Karpas-422 (cell line): ENCODE data around the gene FLT4. TPM values are rescaled to one million over a fixed set of nuclear protein-coding genes. Genes with fewer than 3 reads are reported as not detected.

Experiments
- DNase-seq: peaks from one replicate; pipeline ENCODE4 v3.0.0-alpha.2; 2015
- H2AFZ ChIP-seq: fragments of 200-600 bp; sonication (generic); 2 replicates; pipeline ENCODE4 v1.6.1; 2014; ENCODE audit warnings: antibody characterized with exemption, low read length, mixed read lengths
- H3K27ac ChIP-seq: fragments of 200-600 bp; sonication (generic); 2 replicates; pipeline ENCODE4 v1.5.1; 2014; ENCODE audit warnings: mild to moderate bottlenecking, low read length, moderate library complexity
- H3K27me3 ChIP-seq: fragments of 200-600 bp; sonication (generic); 2 replicates; pipeline ENCODE4 v1.6.1; 2014; ENCODE audit warnings: low read length, mixed read lengths
- H3K36me3 ChIP-seq: fragments of 200-600 bp; sonication (generic); 2 replicates; pipeline ENCODE4 v1.6.1; 2014; ENCODE audit warnings: low read length, mixed read lengths; ENCODE audit not compliant: insufficient read depth
- H3K4me1 ChIP-seq: fragments of 200-600 bp; sonication (generic); 2 replicates; pipeline ENCODE4 v1.6.1; 2014; ENCODE audit warnings: mild to moderate bottlenecking, low read length, mixed read lengths
- H3K4me2 ChIP-seq: fragments of 200-600 bp; sonication (generic); 2 replicates; pipeline ENCODE4 v1.6.1; 2014; ENCODE audit warnings: low read length, low read depth, mild to moderate bottlenecking; ENCODE audit not compliant: poor library complexity, severe bottlenecking
- H3K4me3 ChIP-seq: fragments of 200-600 bp; sonication (generic); 2 replicates; pipeline ENCODE4 v1.5.1; 2014; ENCODE audit warnings: mild to moderate bottlenecking, antibody characterized with exemption, low read length, mixed read lengths
- H3K79me2 ChIP-seq: fragments of 200-600 bp; sonication (generic); 2 replicates; pipeline ENCODE4 v1.6.1; 2014; ENCODE audit warnings: mild to moderate bottlenecking, low read length, mixed read lengths
- H3K9ac ChIP-seq: fragments of 200-600 bp; sonication (generic); 2 replicates; pipeline ENCODE4 v1.6.0; 2014; ENCODE audit warnings: low read length
- H3K9me2 ChIP-seq: fragments of 200-600 bp; sonication (generic), shearing (Covaris generic); replicated peaks from 2 replicates; pipeline ENCODE4 v1.6.0; 2014; ENCODE audit warnings: mild to moderate bottlenecking, low read length, moderate library complexity; ENCODE audit not compliant: insufficient read depth
- H3K9me3 ChIP-seq: fragments of 300-700, 200-600 bp; sonication (generic); 2 replicates; pipeline ENCODE4 v1.6.1; 2014; ENCODE audit warnings: low read length, mixed read lengths
- H4K20me1 ChIP-seq: fragments of 200-600 bp; sonication (generic); 2 replicates; pipeline ENCODE4 v1.6.1; 2014; ENCODE audit warnings: mild to moderate bottlenecking, antibody characterized with exemption, low read length, low read depth; ENCODE audit not compliant: insufficient read depth
- total RNA-seq: library from RNA; depleted of rRNA; stranded (reverse); fragments of >200 nt; shearing (Covaris generic); gene quantifications from 2 replicates; pipeline ENCODE4 v1.2.3, GENCODE V29; 2014; ENCODE audit warnings: low replicate concordance

The FLT4 gene
- total RNA-seq, 1 experiment from 2014 or later, result not detected

- no peaks in the 10 kb centered on the region for H3K36me3 ChIP-seq
- H3K4me1 ChIP-seq, result no peaks in the 10 kb centered on the region
- H3K27ac ChIP-seq, result no peak overlapping the region
- H3K4me3 ChIP-seq, result no peak overlapping the region
- H3K9ac ChIP-seq, result no peak overlapping the region
- no peaks in the 10 kb centered on the region for H3K27me3 ChIP-seq
- H3K4me2 ChIP-seq, result no peak overlapping the region
- H3K9me2 ChIP-seq, result no peaks in the 10 kb centered on the region
- H2AFZ ChIP-seq, result no peak overlapping the region
- no peaks in the 10 kb centered on the region for H4K20me1 ChIP-seq
- H3K9me3 ChIP-seq, result no peaks in the 10 kb centered on the region
- DNase-seq, result no peak
- no peaks in the 10 kb centered on the region for H3K79me2 ChIP-seq
These were observed 36.1 kb downstream of the FLT4 start for GRCh38 chr5:180613188-180613813.

DNA sequence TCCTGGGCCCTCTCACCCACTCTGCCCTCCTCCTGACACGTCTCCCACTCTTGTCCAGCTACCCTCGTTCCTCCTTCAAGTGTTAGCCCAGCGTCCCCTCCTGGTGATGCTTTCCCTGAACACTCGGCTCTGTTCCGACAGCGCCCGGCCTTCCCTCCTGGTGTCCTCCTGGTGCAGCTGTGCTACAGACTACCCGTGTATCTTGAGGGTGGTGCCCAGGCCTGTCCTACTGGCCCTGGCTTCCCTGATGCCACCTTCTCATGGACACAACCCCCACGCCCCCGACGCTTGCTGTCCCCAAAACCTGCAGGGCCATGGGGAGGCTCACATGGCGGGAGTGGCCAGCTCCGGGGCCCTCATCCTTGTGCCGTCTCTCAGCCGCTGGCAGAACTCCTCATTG, 36.7 kb downstream of the FLT4 start:
- Histone ChIP-seq H3K36me3 (no peaks in the 10 kb centered on the region), H3K4me2 (no peak overlapping the region), H3K9ac (no peak overlapping the region), H3K4me3 (no peak overlapping the region), H3K9me2 (no peaks in the 10 kb centered on the region), H3K9me3 (no peaks in the 10 kb centered on the region), H4K20me1 (no peaks in the 10 kb centered on the region), H3K4me1 (no peaks in the 10 kb centered on the region), H3K79me2 (no peaks in the 10 kb centered on the region), H2AFZ (no peak overlapping the region), H3K27me3 (no peaks in the 10 kb centered on the region), H3K27ac (no peak overlapping the region)
- DNase-seq, result no peak

- Histone ChIP-seq H3K4me3 (no peak overlapping the region), H3K4me2 (no peak overlapping the region), H3K27ac (no peak overlapping the region), H3K27me3 (no peaks in the 10 kb centered on the region), H3K9me2 (no peaks in the 10 kb centered on the region), H4K20me1 (no peaks in the 10 kb centered on the region), H3K9ac (no peak overlapping the region), H3K4me1 (no peaks in the 10 kb centered on the region), H3K36me3 (no peaks in the 10 kb centered on the region), H3K9me3 (no peaks in the 10 kb centered on the region), H2AFZ (no peak overlapping the region), H3K79me2 (no peaks in the 10 kb centered on the region)
- DNase-seq, result no peak
These were observed 38.1 kb downstream of the FLT4 start for GRCh38 chr5:180611140-180611850.

- H2AFZ ChIP-seq, result no peak overlapping the region
- DNase-seq, result no peak
- H3K36me3 ChIP-seq, result no peaks in the 10 kb centered on the region
- H3K4me1 ChIP-seq, result no peaks in the 10 kb centered on the region
- H4K20me1 ChIP-seq, result no peaks in the 10 kb centered on the region
- H3K4me2 ChIP-seq, result no peak overlapping the region
- no peaks in the 10 kb centered on the region for H3K9me3 ChIP-seq
- H3K9ac ChIP-seq, result no peak overlapping the region
- H3K9me2 ChIP-seq, result no peaks in the 10 kb centered on the region
- H3K4me3 ChIP-seq, result no peak overlapping the region
- H3K27ac ChIP-seq, result no peak overlapping the region
- H3K27me3 ChIP-seq, result no peaks in the 10 kb centered on the region
- H3K79me2 ChIP-seq, result no peaks in the 10 kb centered on the region
These were observed 39.4 kb downstream of the FLT4 start for GRCh38 chr5:180609817-180610550.

DNA sequence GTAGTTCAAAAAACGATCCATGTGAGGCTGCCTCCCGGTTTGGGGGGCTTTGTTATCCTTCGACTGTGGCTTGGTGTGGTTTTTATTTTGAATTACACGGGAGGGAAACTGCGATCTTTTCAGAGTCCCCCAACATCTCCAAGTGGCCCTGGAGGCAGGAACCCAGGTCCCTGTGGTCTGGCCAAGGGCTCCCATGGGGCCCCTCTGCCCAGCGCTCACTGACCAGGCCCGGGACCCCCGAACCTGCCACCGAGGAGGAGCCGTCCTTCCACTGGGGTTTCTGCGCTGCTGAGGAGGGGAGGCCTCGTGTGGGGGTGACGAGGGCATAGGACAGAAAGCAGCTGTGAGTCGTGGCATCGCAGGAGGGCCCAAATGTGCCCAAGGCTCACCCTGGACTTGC, 40.0 kb downstream of the FLT4 start:
- no peaks in the 10 kb centered on the region for H3K9me3 ChIP-seq
- H3K27ac ChIP-seq, result no peak overlapping the region
- no peaks in the 10 kb centered on the region for H3K36me3 ChIP-seq
- no peak for DNase-seq
- no peaks in the 10 kb centered on the region for H3K27me3 ChIP-seq
- no peak overlapping the region for H3K4me3 ChIP-seq
- H3K9me2 ChIP-seq, result no peaks in the 10 kb centered on the region
- no peaks in the 10 kb centered on the region for H3K79me2 ChIP-seq
- H2AFZ ChIP-seq, result no peak overlapping the region
- H4K20me1 ChIP-seq, result no peaks in the 10 kb centered on the region
- no peak overlapping the region for H3K9ac ChIP-seq
- H3K4me2 ChIP-seq, result no peak overlapping the region
- H3K4me1 ChIP-seq, result no peaks in the 10 kb centered on the region

DNA sequence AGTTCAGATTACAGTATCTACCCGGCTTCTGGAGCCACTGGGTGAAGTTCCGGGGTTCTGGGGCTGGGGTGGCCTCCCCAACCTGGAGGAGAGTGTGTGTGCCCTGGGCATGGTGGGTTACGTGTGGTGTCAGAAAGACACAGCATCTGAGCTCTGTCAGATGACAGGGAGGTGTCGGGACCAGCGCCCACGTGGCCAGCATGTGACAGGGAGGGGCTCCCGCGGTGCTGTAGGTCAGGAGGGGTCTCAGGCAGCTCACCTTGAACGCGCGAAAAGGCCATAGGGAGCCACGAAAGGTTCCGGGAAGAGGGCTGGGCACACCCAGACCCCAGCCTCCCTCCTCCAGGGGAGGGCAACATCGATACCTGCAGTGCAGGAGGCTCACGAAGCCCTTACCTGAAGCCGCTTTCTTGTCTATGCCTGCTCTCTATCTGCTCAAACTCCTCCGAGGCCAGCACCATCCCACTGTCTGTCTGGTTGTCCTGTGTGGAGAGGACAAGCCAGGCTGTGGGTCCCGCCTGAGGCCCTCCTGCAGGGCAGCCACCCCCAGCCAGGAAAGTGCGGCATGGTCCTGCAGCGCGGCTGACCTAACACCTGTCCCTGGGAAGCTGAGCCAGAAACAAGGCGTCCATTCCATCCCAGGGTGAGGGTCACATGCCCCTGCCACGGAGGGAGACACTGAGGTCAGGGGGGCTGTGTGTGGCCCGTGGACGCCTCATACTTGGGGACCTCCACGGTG, 40.7 kb downstream of the FLT4 start:
- no peaks in the 10 kb centered on the region for H3K36me3 ChIP-seq
- no peak overlapping the region for H3K9ac ChIP-seq
- H3K27ac ChIP-seq, result no peak overlapping the region
- no peaks in the 10 kb centered on the region for H3K79me2 ChIP-seq
- H3K9me2 ChIP-seq, result no peaks in the 10 kb centered on the region
- no peaks in the 10 kb centered on the region for H3K27me3 ChIP-seq
- H3K9me3 ChIP-seq, result no peaks in the 10 kb centered on the region
- H3K4me1 ChIP-seq, result no peaks in the 10 kb centered on the region
- no peak for DNase-seq
- H2AFZ ChIP-seq, result no peak overlapping the region
- no peak overlapping the region for H3K4me3 ChIP-seq
- H3K4me2 ChIP-seq, result no peak overlapping the region
- H4K20me1 ChIP-seq, result no peaks in the 10 kb centered on the region

- no peaks in the 10 kb centered on the region for H3K36me3 ChIP-seq
- H3K4me1 ChIP-seq, result no peaks in the 10 kb centered on the region
- H2AFZ ChIP-seq, result no peak overlapping the region
- no peaks in the 10 kb centered on the region for H3K79me2 ChIP-seq
- no peak overlapping the region for H3K4me3 ChIP-seq
- H3K27me3 ChIP-seq, result no peaks in the 10 kb centered on the region
- H3K27ac ChIP-seq, result no peak overlapping the region
- no peak overlapping the region for H3K4me2 ChIP-seq
- no peak for DNase-seq
- H3K9ac ChIP-seq, result no peak overlapping the region
- no peaks in the 10 kb centered on the region for H4K20me1 ChIP-seq
- H3K9me3 ChIP-seq, result no peaks in the 10 kb centered on the region
- H3K9me2 ChIP-seq, result no peaks in the 10 kb centered on the region
These were observed 41.4 kb downstream of the FLT4 start for GRCh38 chr5:180607861-180608571.
